NCI-H1048 (cell line): ENCODE measurements around the gene BICC1.

Experiments used
- DNase-seq: peaks from one replicate; lab custom pipeline; 2025; lab: John Stamatoyannopoulos, UW

BICC1 gene

DNA sequence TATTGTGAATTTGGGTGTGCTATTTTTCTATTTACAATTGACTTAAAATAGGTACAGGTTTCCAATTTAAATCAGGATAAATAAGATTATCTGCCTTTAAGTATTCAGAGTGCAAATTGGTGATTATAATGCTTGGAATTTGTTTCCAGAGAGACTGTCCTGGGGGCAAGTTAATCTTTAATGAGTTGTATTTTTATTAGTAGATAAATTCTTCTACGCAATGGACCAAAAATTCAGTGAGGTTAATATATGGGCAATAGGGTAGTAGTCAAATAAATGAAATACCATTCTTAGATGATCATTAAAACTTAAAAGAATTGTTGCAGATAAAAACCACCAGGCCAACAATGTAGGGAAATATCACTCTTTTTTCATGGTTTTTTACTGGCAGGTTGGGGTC is 3.4 kb downstream of the BICC1 start:
- no peak for DNase-seq

DNA sequence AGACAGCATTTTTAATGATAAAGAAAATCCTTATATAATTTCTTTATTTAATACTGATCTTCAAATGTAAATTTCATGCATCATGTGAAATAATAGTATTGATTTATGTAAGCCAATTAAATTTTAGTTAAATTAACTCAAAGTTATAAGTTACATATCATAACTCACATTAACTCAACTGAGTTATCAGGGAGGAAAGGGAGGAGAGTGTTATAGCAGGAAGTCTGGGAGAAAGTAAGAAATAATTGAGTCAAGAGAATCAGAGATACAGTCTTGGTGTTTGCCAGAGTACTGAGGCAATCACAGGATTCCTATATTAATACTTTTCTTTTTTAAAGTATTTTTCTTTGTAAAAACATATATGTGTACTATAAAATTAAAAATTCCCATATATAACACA is 4.0 kb downstream of the BICC1 start:
- no peak for DNase-seq

DNA sequence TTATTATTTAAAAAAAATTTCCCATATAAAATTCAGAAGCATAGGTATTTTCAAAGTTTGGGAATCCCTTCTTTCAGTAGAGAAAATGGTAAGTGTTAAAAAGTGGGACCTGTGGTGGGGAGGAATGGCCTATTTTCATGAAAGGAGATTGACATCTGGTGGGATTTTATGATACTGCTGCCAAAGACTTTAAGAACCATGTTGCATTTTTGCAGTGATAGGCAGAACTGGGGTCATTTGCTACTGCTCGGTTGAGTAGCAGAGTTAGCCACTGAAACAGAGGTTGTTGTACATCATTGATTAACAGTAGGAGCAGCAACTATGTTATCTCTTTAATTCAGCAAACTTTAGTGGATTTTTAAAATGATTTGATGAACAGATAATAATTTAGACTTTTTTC is 4.4 kb downstream of the BICC1 start:
- DNase-seq, result no peak

DNA sequence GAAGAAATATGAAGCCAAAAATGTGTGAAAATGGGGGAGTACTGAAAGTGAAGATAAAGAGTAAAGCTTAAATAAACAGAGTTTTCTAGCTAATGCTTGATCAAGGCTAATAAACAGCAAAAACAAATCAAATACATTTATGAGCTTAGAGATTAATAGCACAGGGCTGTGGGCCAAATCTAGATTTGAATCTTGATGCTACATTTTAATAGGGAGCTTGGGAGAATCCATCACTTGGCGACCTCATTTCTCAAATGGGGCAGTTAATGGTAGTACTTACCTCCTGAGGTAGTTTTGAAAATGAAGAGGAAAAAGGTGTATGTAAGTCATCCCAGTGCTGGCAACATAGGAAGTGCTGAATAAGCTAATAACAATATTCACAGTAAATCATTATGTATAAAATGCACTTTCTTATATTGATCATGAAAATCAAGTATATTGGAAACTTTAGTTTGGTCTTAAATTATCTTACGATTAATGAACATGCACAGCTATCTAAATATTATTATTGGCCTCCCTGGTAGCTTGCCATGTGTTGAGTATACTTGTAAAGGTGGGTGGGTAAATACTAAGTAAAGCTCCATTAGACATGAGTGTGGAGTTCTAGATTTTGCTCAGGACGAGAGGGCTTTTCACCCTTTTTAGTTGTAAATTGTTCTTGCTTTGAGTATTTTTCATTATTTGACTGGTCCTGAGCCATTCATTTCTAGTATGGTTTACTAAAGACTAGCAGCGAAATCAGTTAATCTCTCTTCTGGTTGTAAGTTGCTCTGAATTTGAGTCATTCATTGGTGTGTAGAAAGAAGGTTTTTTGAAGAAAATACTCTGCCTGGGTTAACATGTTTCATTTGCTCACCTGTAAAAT is 5.1 kb downstream of the BICC1 start:
- DNase-seq, result no peak

DNA sequence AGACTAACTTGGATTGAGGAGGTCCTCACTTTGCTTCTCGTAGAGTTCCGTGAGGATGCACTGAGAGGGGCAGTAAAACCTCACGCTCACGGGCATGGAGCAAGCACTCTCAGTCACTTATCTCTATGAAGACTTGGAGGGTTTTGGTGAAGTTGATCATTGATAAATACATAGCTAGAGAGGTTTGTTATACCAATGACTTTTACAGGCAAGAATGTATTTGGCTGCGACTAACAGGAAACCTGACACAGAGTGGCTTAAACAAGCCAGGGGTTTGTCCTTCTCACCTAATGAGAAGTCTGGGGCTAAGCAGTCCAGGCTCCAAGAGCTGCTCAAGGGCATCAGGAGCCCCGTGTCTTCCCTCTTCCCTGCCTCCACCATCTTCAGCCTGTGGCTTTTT is 6.1 kb downstream of the BICC1 start:
- DNase-seq, result no peak

DNA sequence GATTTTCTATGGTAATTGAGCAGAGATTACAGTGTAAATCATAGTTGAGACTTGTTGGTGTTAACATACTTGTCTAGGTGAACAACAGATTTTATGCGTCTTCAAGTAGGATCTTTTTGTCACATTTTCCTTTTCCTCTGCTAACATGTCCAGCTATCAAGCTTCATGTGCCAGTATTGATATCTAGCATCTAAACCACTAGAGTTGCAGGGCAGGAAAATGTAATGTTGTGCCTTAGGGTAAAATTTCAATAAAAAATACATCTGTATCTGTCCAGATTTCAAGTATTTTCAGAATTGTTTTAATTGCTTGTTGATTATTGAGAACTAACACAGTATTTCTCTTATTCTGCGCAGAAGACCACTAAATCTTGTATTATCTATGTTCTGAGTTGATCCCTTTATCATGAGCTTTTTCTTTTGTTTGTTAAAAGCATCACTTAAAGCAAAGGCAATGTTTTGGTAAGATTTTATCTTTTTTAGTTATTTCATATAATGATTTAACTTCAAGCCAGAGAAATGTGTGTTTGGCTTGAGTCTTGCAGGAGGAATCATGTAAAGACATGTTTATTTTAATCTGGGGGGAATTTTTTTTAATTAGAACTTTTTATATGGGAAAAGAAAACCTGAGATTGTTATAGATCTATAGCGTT is 16.5 kb downstream of the BICC1 start:
- DNase-seq, result no peak

DNA sequence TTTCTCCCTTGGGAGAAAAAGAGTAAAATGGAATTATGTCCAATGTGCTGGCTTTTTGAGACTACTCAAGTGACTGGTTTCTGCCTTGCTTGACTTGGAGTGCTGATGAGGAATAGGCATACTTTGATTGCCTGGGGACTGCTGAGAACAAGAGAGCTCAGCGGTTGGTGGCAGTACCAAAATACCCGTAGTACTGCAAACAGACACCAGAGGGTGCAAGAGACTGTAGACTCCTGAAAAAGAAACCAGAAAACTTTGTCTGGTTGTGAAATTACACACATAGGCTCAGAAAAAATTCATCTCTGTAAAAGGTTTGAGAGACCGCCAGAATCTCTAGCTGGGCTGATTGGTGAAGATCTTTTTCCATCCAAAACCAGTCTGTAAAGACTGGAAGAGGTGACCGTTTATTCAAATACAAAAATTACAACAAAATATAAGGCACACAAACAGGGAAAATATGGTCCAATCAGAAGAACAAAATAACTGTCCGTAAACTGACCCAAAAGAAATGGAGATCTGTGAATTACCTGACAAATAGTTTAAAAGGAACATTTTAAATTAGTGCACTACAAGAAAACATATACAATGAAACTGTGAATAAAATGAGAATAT is 18.5 kb downstream of the BICC1 start:
- DNase-seq, result no peak

DNA sequence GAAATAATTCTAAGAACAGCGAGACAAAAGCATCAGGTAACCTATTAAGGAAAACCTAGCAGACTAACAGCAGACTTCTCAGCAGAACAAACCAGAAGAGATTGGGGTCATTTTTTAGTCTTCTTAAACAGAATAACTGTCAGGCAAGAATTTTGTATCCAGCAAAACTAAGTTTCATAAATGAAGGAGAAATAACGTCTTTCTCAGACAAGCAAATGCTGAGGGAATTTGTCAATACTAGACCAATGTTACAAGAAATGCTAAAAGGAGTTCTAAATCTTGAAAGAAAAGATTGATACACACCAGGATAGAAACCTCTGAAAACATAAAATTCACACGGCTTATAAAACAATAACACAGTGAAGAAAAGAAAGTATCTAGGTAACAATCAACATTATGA is 22.6 kb downstream of the BICC1 start:
- no peak for DNase-seq

DNA sequence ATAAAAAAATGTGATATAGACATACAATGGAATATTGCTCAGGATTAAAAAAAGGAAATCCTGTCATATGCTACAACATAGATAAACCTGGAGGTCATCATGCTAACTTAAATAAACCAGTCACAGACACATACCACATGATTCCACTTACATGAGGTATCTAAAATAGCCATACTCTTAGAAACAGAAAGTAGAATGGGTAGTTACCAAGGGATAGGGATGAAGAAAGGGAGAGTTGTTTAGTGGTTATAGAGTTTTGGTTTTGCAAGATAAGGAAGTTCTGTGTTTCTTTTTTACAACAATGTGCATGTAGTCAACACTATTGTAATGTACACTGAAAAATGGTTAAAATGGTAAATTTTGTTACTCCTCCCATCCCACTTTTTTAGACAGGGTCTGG is 30.5 kb downstream of the BICC1 start:
- DNase-seq, result no peak

DNA sequence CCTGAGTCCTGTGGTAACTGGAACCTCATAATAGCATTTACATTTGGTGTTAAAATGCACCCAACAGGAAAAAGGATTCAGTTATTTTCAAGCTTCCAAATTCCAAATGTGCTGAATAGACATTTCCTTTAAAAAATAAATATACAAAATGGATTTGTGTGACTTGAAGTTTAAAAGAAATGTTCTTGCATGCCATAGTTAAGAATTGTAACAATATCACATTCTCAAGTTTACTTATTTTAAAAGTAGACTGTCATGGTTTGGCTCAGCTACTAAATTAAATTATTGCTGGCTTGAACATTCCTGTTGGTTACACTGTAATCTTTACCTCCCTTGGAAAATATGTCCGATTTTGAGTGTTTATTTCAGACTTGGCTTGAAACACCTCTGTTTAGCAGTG is 31.5 kb downstream of the BICC1 start:
- no peak for DNase-seq

DNA sequence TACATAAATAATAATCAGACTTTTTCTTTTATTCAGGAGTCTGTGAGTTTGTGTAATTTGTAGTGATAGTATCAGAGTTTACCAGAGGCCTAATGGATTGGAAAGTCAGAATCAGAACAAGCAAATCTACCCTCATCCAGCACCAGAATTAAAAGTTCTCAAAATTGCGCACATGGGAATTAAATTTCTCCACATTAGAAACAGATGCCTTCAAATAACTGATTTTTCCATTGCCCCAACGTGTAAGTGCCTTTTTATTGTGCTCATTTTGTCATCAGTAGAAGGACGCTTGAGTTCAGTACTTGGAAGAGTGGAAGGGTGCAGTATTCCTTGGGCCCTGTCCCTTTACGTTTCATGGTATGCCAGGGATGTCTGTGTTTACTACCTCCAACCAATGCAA is 32.8 kb downstream of the BICC1 start:
- DNase-seq, result no peak

DNA sequence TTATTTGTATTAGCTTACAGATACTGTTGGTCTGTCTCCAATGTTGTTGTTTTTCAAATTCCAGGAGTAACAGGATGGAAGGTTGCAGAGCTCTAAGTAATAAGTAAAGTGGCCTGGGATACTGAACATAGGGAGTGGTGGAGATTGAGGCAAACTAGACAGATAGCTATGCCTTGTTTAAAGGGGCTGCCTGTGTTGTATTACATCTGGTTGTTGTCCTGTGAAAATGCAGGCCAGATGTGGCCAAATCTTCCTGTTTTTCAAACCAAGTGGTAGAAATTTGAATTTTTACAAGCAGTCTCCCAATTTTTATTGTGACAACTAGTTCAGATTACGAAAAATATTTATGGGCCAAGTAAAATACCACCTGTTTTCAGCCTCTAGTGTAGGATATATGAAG is 33.5 kb downstream of the BICC1 start:
- DNase-seq, result no peak

DNA sequence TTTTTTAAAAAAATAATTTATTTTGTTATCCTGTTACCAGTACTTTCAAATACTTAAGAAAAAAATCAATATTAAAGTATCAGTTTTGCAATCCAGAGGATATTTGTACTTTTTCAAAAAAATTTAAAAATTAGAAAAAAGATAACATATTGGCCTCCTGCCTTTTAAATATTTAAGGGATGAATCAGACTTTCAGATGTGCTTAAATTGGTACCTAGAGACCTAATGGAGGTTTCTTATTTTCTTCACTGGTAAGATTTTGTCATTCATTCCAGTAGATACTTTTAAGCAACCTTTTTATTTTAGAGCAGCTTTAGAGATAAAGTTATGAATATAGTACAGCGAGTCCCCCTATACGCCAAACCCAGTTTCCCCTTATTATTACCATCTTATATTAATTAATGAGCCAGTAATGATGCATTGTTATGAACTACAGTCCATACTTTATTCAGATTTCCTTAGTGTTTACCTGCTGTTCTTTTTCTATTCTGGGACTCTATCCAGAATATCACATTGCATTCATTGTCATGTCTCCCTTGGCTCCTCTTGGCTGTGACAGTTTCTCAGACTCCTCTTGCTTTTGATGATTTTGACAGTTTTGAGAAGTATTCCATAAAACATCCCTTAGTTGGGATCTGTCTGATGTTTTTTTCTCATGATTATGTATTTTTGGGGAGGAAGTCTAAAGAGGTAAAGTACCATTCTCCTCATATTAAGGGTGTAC is 34.2 kb downstream of the BICC1 start:
- no peak for DNase-seq

DNA sequence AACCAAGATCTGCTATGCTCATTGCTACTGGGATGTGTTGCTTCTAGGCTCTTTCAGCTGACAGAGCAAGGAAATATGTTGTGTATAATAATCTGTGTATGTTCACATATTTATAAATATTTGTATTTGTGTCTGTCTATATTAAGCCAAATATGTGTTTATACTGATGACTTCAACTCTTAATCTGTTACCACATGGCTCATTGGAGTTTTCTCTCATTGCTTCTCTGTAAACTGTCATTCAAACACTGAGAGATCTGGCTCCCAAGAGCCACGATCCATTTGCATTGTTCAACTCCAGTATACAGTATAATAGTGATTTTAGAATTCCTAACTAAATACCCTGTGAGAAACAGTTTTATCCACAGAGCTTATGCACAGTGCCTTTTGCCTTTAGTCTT is 35.3 kb downstream of the BICC1 start:
- DNase-seq, result no peak

DNA sequence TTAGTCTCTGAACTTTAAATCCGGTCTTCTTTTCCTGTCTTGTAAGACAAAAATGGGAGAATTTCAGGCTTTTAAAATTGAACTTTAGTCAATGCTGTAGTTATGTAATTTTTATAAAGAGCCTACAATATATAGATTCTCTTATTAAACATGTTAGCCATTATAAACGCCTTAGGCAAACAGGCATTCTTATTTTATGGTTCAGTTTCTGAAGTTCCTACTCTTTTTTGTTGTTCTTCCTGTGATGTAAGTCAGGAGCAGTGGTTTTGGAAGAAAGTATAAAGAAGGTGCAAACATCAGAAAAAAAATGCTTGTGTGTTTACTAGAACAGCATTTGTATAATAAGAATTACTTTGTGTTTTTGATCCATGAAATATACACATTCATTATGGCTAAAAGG is 41.6 kb downstream of the BICC1 start:
- DNase-seq, result no peak

DNA sequence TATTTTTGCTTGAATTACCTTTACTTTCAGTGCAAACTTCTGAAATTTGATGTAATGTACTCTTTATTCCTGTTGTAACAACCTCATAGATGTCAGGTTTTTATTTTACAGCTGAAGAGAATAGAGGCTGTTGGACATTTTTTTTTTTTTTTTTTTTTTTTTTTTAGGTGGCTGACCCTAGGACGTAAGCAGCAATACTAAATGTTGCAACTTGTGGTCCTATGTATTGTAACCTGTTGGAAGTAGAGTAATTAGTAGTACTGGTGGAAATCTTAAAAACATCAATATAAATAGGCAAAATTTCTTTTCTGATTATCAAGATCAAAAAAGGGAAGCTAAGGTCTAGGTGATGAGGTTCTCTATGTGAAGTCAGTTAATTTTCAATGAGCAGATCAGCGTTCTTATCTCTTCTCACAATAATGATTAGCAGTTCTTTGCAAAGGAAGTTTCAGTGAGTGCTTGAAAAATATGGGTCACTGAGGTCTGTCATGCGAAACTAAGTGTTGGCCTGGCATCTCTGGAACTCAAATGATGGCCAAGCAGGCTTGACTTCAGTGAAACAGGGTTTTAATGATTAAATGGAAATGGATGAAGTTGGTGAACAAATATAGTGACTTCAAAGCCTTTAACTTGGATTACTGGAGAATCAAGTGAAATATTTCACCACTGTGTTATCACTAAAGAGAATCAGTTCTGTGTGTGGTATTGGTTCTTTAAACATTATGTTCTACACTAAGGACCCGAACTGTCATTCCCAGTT is 42.7 kb downstream of the BICC1 start:
- DNase-seq, result no peak

DNA sequence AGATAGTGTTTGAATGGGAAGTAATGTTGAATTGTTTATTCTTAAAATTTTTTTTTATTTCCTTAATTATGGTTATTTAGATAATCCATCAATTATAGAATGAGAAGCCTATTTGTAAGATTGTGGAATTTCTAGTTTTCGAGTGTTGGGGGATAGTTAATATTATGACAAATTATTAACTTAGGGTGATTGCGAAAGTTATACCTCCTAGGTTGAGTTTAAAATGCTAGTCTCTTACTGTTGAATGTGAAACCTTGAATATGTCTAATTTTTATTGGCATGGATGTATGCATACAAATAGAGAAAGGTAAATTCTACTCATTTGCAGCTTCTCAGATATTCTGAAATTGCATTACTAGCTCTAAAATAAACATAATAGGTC is 43.2 kb downstream of the BICC1 start:
- DNase-seq, result no peak

DNA sequence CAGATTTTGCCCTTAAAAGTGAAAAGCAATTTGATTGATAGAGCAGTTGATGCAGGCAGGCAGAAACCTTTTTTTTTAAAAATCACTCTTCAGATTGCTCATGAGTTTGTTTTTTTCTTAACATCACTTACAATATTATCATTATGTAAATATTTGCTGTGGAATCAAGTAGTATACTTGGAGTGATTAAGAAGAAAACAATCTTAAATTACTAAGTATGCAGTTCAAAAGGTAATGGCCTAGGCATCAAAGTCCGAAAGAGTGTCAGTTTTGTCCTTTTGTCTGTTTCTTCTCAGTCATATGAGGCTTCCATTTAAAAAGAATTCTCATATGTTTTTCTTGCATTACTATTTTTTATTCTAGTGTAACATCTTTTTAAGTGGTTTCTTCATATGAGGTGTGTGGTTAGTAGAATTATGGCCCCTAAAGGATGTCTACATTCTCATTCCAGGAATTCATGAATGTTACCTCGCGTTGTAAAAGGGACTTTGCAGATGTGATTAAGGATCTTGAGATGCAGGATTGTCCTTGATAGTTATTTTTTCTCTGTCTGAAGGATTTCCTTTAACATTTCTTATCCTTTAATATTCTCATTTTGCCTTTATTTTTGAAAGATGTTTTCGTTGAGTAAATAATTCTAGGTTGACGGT is 44.0 kb downstream of the BICC1 start:
- DNase-seq, result no peak

DNA sequence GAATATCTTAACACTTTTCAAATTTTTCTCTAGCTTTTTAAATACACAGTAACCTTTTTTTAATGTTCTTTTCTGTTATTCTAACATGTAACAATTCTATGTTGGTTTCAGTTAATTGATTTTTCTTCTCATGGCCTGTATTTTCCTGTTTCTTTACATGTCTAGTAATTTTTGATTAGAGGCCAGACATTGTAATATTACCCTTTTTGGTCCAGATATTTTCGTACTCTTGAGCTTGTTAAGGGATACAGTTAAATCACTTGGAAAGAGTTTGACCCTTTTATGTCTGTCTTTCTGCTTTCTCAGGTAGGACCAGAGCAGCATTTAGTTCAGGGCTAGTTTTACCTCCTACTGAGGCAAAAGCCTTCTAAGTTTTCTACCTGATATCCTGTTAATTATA is 45.0 kb downstream of the BICC1 start:
- DNase-seq, result no peak

DNA sequence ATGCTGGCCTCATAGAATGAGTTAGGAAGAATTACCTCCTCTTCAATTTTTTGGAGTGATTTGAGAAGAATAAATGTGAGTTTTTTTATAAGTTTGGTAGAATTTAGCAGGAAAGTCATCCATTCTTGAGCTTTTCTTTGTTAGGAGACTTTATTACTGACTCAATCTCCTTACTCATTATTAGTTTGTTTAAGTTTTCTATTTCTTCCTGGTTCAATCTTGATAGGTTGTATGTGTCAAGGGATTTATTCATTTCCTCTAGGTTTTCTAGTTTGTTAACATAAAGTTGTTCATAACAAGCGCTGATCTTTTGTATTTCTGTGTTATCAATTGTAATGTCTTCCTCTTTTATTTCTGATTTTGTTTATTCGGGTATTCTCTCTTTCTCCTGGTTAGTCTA is 47.4 kb downstream of the BICC1 start:
- DNase-seq, result no peak

DNA sequence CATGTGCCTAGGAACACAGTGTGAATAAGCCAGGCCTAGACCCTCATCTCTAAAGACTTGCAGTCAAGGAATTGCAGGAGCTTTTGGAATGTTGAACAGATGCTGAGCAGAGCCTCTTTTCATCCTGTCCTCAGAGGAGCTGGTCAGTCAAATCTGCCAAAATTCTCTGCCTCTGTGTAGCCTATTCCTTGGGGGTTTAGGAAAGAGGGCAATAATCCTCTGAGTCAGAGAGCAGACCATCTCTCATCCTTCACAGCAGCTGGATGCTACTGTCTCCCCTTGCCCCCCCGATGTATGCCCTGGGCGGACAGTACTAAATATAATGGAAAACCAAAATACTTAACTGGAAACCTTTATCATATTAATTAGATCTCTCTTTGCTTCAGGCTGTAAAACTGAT is 52.6 kb downstream of the BICC1 start:
- DNase-seq, result no peak

DNA sequence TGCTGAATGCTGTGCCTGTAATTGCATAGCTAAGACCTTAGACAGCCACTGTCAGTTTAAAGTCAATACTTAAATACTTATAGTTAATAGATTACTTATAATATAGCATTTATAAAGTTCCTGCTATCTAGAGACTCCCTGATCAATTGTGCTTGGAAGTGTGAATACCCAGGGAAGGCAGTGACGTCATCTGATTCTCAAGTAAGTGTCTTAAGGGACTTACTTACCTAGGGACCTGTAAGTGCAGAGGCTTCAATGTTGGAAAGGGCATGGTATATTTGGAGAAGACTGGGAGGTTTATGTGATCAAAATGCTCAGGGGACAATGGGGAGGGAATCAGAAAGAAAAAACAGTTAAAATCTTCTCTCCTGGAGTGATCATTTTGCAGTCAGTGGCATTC is 55.0 kb downstream of the BICC1 start:
- no peak for DNase-seq
